ENCODE results near the gene D2HGDH. TPM values are rescaled to one million over a fixed set of nuclear protein-coding genes. Genes with fewer than 3 reads are reported as not detected.
"Not testable (repeated sequence)": the region's sequence is repeated elsewhere in the genome, so short reads cannot be mapped to it uniquely, and the experiment has no call there.

D2HGDH gene
- total RNA-seq, 3 donors from 2014 or later, result 52.2 to 88.6 (median 63.0) TPM

DNA sequence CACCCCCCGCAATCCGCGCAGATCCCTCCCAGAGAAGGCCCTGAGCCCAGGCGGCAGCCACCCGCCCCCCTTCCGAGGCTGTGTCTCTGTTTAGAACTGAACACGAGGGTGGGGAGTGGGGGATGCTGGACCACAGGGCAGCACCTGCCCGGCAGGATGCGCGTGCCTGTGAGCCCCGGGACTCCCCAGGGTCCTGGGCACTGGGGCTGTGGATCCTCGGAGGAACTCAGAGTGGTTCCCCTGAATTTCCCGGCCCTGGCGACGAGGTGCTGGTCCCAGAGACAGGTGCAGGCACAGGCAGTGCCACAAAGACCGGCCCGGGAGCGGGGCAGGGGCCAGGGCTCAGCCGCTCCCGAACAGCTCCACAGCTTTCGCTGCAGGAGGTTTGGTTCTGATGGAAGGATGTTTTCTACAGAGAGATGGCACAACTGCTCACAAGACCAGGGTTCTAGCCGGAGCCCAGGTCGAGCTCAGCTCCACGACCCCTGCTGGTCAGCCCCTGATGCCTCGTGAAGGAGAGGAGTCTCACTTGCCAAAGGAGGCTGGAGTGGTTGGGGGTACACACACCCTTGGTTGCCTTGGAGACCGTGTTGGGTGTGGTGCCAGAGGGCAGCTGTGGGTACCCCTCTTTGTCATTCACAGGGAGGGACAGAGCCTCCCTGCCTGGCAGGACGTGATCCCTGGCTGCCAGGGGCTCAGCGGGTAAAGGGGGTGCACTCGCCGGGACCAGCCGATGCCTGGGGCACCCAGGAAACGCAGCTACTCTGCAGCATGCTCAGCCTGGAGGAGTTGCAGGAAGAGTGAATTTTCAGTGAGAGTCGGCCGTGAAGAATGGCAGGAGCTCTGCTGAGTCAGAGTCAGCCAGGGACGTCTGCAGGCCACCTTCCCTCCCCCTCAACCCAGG, 70.1 kb downstream of the D2HGDH start:
- peaks cover 26% of the 10 kb centered on the region for H3K4me1 ChIP-seq (ENCODE audit: low read depth)
- TF ChIP-seq, protein P1, sequence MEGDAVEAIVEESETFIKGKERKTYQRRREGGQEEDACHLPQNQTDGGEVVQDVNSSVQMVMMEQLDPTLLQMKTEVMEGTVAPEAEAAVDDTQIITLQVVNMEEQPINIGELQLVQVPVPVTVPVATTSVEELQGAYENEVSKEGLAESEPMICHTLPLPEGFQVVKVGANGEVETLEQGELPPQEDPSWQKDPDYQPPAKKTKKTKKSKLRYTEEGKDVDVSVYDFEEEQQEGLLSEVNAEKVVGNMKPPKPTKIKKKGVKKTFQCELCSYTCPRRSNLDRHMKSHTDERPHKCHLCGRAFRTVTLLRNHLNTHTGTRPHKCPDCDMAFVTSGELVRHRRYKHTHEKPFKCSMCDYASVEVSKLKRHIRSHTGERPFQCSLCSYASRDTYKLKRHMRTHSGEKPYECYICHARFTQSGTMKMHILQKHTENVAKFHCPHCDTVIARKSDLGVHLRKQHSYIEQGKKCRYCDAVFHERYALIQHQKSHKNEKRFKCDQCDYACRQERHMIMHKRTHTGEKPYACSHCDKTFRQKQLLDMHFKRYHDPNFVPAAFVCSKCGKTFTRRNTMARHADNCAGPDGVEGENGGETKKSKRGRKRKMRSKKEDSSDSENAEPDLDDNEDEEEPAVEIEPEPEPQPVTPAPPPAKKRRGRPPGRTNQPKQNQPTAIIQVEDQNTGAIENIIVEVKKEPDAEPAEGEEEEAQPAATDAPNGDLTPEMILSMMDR (IDR thresholded peaks at IDR 0.05), result no peak
- DNase-seq, result peak; percentile 7 to 56 (median 41)
- intact Hi-C loops (cut with DNase I, micrococcal nuclease), result no loop called here
- ATAC-seq, result no peak
- no peaks in the 10 kb centered on the region for H3K9me3 ChIP-seq
- no peak overlapping the region for H3K4me3 ChIP-seq
- no peaks in the 10 kb centered on the region for H3K36me3 ChIP-seq (ENCODE audit: low read depth)

DNA sequence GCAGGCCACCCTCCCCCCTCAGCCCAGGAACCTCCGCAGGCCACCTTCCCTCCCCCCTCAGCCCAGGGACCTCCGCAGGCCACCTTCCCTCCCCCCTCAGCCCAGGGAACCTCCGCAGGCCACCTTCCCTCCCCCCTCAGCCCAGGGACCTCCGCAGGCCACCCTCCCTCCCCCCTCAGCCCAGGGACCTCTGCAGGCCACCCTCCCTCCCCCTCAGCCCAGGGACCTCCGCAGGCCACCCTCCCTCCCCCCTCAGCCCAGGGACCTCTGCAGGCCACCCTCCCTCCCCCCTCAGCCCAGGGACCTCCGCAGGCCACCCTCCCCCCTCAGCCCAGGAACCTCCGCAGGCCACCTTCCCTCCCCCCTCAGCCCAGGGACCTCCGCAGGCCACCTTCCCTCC, 71.8 kb downstream of the D2HGDH start:
- H3K4me3 ChIP-seq; H3K9me3 ChIP-seq; DNase-seq; intact Hi-C loops (cut with DNase I, micrococcal nuclease); ATAC-seq; H3K36me3 ChIP-seq (ENCODE audit: low read depth): not testable (repeated sequence)
- H3K4me1 ChIP-seq (ENCODE audit: low read depth), result peaks cover 26% of the 10 kb centered on the region

DNA sequence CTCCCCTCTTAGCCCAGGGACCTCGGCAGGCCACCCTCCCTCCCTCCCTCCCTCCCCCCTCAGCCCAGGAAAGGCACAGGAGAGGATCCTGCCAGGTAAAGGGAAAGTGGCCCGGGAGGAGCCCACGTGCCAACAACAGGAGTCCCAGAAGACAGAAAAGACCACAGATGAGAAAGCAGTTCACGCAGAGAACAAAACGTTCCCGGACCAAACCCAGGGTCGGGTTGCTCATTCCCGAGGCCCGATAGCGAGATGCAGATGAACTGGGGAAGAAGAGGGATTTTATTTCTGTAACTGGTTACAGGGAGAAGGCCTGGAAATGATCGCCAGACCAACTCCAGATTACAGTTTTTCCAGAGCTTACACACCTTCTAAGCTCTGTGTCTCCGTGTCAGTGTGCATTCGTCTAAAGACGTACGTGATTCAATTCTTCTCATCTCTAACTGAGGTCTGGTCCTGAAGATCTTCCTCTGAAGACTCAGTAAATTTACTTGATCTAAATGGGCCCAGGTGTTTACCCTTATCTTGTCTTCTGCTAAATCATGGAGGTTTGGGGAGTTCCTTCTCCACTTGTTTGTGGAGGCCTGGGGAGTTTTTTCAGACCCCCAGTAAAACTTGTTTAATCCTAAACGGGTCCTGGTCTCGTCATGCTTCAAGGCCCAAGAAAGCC, 73.8 kb downstream of the D2HGDH start:
- DNase-seq (peak in 2 of 3 donors; percentile 8 to 28), ATAC-seq (peak; percentile 8)
- Histone ChIP-seq H3K4me3 (no peak overlapping the region), H3K4me1 (ENCODE audit: low read depth) (peaks cover 26% of the 10 kb centered on the region), H3K9me3 (no peaks in the 10 kb centered on the region), H3K36me3 (ENCODE audit: low read depth) (no peaks in the 10 kb centered on the region)
- intact Hi-C loops (cut with DNase I, micrococcal nuclease), result no loop called here
- TF ChIP-seq, protein P1 (IDR thresholded peaks at IDR 0.05), result no peak

DNA sequence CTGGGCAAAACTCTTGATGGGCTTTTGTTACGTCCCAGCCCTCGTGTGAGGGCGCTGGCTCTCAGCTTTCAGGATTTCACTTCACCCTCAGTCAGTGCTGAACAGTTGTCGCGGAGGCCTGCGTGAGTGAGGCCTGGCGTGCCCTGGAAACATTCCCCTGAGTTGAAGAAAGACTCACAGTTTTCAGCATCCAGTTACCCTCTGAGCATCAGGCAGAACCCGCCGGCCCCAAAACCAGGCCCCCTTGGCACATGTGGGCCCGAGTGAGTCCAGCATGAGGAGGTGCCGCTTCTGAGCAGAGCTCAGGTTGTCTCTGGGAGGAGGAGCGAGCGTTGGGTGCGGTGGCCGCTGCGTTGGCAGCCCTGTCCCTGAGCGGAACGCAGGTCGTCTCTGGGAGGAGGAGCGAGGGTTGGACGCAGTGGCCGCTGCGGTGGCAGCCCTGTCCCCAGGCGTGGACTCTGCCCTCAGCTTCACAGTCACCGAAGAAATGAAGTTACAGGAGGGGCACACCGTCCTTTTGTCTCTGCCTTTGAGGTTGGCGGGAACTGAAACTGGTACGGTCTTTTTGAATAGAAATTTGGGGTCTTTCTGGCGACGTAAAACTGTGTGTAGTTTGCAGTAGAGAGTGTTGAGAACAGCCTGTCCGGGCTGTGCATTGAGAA, 74.4 kb downstream of the D2HGDH start, which contains the start of gene NEU4:
TSS of gene NEU4 (plus strand) at position 473 of the 662 bp plus-strand sequence. CDS start 5,292 bp downstream, outside the sequence.
- DNase-seq (peak; percentile 73 to 91 (median 89)), ATAC-seq (peak; percentile 94)
- Histone ChIP-seq H3K36me3 (ENCODE audit: low read depth) (no peaks in the 10 kb centered on the region), H3K4me1 (ENCODE audit: low read depth) (peaks cover 22% of the 10 kb centered on the region), H3K9me3 (no peaks in the 10 kb centered on the region), H3K4me3 (peak within 1 kb of the TSS; percentile 19)
- intact Hi-C loops (cut with DNase I, micrococcal nuclease), result no loop called here
- TF ChIP-seq, protein P1 (IDR thresholded peaks at IDR 0.05), result no peak

DNA sequence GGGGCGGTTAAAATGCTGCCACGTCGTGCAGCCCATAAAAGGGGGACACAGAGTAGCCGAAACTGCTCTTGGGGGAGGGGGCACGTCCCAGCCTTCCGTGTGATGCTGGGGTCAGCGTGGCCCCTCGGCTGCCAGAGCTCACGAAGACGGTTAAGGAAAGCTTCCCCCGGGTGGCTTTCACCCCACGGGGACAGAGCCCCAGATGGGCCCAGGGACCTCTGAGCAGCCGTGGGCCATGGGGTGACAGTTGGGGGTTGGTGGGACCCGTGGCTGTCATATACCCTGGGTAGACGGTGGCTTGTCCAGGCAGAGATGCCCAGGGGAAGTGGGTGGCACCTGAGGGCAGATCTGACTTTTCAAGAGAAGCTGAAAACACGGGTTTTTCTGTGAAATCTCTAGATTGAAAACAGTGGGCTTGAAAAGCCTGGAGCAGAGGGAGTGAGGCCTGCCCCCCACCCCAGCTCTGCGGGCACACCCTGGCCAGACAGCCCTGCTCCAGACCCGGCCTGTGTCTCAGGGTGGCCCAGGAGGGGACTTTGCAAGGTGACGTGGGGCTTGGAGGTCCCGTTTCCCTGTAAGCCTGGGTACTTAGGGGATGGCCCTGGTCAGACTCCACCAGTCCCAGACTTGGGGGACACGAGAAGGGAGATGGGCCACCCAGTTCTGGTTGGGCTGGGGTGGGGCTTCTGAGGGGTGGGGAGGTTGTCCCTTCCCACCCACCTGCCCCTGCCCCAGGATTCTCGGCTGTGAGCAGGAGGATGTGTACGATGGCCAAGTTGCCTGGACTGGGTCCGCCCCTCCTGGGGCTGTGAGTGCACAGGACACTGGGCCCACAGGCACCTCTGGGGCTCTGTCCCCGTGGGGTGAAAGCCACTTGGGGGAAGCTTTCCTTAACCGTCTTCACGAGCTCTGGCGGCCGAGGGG, 75.2 kb downstream of the D2HGDH start:
- peak; percentile 9 to 50 (median 49) for DNase-seq

More for the DNA sequence above, 75.2 kb downstream of the D2HGDH start:
- TF ChIP-seq, protein P1 (IDR thresholded peaks at IDR 0.05), result no peak
- intact Hi-C loops (cut with DNase I, micrococcal nuclease), result no loop called here
- Histone ChIP-seq H3K36me3 (ENCODE audit: low read depth) (no peaks in the 10 kb centered on the region), H3K9me3 (no peaks in the 10 kb centered on the region), H3K4me1 (ENCODE audit: low read depth) (peaks cover 14% of the 10 kb centered on the region), H3K4me3 (peak overlapping the region; percentile 19)
- peak; percentile 5 for ATAC-seq
